HG03432 (cell line): ENCODE results near the gene NSUN7.

Source experiments
- ATAC-seq: cut with Tn5 transposase; IDR thresholded peaks from one replicate; pipeline ENCODE4 v1.9.1; 2021; ENCODE audit warnings: mild to moderate bottlenecking, moderate library complexity; ENCODE audit not compliant: unreplicated experiment

Gene NSUN7

DNA sequence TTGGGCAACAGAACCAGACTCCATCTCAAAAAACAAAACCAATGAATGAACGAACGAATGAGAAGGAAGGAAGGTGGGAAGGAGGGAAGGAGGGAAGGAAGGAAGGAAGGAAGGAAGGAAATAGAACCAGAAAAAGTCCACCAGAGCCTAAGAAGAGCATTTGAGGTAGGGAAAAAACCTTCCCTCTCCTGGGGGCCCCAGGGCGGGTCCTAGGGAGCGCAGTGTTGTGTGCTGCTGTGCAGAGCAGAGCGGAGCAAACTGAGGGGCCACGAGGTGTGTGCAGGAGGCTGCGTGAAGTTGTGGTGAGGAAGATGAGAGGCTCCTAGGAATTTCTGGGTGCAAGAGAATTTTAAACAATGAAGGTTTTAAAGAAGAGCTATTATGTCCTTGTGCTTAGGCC, 16.0 kb upstream of the NSUN7 start:
- no peak for ATAC-seq

DNA sequence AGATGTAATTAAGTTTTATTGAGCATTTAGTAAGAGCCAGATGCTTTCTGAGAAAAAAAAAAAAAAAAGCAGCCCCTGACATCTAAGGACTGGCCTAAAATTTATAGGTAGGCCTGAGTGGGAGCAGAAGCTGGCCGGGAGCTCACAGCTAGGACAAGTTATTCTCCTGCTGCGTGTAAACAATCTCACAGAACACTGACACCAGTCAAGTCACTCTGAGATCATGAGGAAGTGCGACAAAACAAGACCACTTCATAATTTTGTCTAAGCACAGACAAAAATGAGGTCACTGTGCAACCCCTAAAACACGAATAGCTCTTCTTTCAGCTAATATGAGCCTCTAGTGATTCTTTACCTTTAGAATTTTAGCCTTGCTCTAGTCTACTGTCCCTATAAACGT, 15.3 kb upstream of the NSUN7 start:
- ATAC-seq = no peak

DNA sequence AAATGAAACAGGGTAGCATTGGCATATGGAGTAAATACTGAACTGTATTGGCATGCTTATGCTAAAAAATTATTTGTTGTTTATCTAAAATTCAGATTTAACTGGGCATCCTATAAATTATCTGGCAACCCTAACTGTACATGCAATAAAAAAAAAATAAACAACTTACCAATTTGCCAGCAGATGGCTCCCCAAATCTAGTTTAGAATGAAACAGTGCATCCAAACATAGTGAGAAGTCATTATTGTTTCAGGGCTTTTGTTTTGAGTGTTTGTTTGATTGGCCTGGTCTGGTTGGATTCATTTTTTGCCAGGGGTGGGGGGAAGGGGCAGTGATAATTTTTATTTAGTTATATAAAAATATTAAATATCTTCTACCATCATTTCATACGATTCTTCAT, 12.8 kb upstream of the NSUN7 start:
- peak; percentile 64 for ATAC-seq

DNA sequence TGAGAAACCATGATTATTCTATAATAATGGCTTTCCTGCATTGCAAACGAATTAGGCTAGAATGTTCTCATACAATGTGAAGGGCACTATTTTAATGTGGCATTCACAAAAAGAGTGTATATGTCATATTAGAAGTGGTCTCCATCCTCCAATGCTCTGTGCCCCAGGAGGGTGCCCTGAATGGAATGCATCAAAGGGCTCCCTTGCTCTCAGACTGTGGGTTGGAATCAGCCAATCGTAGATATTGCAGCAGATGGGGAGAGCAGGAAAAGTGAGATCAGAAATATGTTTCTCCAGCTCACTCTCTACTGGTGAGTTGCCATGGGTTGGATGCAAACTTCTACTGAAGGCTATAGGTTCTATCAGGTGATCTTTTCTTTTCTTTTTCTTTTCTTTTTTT, 11.9 kb upstream of the NSUN7 start:
- no peak for ATAC-seq

DNA sequence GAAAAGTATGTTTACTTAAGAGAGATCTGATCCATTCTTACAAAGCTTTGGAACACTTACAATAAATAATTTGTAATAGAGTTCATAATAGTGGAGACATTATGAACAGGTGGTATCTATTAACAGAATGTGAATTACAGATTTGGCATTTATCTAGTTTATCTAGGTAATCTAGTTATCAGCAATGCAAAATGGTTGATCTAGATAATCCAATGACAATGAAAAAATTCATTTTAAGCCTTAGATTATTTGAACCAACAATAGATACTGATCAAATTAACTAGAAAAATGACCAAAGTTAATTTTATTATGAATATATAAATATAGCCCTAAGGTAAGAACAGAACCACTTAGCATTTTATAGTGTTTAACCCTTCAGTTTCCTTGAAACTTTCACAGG, 10.4 kb upstream of the NSUN7 start:
- ATAC-seq = no peak

DNA sequence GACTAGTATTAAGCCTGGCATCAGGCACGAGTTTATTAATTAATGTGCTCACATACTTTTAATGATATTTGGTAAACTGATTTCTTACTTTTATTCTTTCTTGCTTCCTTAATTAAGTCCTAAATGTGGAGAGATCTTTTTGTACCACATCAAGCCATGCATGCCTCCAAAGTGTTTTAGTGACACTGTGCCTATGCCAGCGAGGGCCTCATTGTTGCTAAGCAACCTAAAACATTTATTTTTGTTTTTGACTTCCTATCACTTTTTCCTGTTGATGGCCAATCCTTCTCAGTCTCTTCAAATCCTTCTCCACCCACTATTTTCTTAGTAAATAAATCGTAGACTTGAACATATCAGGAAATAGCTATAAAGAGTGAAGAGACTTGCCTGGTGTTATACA, 5.5 kb upstream of the NSUN7 start:
- no peak for ATAC-seq

DNA sequence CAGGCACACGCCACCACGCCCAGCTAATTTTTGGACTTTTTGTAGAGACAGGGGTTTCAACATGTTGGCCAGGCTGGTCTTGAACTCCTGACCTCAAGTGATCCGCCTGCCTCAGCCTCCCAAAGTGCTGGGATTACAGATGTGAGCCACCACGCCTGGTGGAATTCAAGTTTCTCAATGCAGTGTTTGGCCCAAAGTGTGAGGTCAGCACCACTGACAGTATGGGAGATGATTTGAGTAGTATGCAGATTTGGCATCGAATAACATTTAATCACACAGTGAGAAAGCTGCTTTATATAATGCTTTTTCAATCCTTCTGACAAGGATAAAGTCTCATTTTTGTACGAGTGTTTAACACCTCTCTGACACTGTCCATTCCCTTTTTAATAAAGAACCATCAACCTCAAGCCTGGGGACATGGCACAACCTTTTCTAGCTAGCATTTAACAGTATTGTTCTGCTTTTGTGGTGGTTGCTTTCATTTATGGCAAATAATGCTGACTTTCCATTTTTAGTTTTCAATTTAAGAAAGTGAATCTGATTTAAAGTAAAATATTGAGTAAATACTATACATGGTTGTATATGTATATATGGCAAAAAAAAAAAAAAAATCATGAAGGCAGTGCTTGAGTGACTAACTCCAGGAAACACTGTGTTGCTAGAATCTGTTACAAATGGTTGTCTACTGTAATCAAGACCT, 4.3 kb upstream of the NSUN7 start:
- ATAC-seq = no peak

DNA sequence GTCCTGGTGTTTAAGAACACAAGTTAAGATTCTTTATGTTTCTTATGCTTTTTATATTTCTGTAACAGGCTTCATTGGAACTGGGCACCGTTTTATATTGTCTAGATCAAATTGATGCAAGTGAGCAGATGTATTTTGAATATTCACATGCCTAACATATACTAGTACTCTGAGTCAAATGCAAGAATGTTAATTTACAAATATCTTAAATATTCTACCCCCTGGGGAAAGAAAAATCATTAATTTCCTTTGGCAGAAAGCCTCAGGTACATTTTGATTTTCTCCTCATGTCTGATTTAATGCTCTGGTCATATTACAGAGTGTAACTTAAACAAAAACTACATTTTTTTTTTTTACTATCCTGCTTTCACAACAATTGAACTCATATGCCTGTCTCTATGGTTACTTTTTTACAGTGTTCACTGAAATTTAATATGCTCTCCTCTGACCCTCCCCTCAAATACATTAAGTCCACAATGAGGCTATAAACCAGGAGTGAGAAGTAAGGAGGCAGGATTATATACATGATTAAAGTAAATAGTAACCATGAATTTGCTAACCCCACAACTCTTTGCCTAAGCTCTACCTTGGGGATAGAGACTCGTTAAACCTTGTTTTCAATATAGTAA, 2.4 kb upstream of the NSUN7 start:
- ATAC-seq = no peak

DNA sequence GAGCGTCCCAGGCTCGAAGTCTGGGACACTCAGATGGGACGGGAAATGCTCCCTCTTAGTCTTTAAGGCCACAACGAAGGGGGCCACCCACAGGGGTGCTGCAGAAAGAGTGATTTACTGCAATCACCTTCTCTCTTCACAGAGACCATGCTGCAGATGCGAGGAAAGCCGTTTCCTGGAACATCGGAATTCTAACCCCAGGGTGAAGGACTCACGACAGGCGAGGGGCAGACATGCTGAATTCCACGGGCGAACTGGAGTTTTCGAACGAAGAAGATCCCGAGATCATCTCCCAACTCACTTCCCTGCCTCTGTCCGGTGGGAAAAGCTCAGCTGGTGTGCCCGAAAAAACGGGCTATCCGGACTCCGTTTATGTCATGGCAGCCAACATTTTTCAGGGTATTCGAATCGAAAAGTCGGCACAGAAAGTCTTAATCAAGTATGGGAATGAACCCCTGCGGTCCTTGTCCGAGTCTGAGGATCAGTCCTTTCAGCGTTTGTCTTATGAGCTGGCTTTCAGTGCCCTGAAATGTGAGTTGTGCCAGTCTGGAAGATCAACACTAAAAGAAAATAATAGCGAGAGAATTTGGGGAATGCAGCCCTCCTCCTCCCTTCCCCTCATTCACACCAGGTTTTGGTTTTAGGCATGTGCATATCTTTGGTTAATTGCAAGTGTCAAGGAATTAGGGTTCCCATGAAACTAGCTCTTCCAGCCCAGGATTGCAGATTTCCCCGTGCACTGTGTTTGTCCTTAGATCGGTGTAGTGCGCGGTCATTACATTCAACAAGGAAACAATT, 905 bp downstream of the NSUN7 start:
- no peak for ATAC-seq

DNA sequence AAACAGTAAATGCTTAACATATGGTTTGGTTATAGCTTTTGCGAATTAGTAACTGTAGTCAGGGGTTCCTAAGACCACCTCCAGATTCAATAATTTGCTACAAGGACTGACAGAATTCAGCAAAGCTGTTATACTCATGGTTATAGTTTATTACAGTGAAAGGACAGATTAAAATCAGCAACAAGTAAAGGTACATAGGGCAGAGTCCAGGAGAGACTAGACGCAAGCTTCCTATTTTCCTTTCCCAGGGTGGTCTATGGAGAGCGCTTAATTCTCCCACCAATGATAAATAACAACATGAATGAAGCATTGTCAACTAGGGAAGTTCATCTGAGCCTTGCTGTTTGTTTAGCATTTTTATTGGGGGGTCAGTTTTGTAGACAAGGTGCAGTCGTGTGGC, 5.9 kb downstream of the NSUN7 start:
- ATAC-seq = no peak

DNA sequence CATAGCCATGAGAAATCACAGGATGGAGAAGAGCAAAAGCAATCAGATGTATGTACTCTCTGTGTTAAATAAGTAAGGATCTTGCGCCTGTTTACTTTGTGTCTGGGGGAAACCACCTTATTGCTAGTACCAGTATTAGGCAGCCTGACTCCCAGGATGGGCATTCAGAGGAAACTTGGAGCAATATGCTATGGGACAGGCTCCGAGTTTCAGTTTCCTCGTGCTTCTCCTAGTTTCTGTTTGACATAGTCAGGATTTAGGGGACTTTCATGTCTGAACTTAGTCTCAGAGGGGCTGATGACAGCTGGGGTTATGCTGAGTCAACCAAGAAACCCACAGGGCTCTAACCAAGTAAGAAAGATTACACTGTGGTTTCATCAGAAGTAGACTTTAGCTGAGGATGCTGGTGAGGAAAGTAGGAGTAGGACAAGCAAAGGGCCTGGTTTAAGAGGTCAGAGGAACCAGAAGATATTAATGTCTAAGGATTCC, 13.5 kb downstream of the NSUN7 start:
- peak; percentile 100 for ATAC-seq

DNA sequence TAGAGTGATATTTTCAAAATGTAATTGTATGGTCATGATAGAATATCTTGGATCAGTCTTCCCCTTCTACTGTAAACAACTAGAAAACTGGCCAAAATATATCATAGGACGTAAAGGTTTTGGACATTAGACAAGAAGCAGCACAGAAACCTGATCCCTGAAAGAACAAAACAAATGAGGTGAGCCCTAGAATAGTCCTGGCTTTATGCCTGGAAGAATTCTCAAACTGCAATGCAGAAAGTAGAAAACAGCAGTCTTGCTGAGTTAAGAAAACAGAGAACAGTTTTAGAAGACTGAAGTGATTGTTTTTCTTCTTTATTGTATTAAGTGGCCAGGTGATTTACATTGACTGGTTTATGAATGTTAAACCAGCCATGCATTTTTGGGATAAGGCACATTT, 19.5 kb downstream of the NSUN7 start:
- ATAC-seq = no peak

DNA sequence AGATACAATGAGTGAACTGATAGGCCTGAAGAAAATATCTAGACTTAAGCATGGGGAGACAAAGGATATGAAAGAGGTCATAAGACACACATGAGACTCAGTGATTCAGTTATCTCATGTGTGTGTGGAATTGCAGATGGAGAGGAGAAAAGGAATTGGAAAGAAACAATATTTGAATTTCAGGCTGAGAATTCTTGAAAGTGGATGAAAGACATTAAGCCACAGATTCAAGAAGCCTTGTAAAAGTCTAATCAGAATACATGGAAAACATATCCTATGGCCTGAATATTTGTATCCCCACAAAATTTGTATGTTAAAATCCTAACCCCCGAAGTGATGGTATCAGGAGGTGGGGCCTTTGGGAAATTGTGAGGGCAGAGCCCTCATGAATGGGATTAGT, 28.3 kb downstream of the NSUN7 start:
- no peak for ATAC-seq

DNA sequence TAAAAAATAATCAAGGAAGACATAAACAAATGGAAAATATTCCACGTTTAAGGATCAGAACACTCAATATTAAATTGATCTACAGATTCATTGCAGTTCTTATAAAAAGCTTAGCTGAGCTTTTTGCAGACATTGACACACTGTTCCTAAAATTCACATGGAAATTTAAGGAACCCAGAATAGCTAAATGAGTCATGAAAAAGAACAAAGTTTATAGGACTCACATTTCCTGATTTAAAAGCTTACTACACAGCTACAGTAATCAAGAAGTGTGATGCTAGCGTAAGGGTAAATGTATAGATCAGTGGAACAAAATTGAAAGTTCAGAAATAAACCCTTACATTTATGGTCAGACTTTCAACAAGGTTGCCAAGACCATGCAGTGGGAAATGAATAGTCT, 33.1 kb downstream of the NSUN7 start:
- no peak for ATAC-seq

DNA sequence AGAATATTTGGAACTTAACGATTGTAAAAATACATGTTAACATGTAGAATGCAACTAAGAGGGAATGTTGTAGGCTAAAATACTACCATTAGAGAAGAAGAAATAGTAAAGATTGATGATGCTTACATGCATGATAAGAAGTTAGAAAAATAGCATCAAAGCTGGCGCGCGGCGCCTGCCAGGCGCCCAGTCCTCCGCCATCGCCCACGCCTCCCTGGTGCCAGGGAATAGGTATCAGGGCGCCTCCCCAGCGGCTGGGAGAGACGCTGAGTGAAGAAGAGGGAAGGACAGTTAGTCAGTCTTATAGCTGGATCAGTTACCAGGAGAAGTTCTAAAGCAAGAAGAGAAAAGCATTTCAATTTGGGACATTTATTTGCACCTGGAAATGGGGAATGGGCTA, 36.0 kb downstream of the NSUN7 start:
- ATAC-seq = no peak

DNA sequence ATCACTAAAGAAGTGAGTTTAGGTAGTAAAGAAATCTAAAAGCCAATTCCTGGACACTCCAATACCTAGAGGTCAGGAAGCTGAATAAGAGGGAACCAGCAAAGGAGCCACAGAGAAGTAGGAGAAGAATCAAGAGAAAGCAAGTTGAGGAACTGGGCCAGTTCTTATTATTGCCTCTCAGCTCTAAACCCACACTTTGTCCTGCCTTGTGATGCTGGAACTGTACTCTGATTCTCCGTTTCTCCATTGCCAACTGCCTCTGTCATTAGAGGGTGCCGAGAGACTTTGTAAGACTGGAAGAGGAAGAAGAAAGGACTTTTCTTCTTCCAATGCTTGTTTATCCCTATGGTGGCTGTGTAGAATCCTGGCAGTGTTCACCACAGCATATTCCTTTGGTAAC, 38.6 kb downstream of the NSUN7 start:
- ATAC-seq = no peak

DNA sequence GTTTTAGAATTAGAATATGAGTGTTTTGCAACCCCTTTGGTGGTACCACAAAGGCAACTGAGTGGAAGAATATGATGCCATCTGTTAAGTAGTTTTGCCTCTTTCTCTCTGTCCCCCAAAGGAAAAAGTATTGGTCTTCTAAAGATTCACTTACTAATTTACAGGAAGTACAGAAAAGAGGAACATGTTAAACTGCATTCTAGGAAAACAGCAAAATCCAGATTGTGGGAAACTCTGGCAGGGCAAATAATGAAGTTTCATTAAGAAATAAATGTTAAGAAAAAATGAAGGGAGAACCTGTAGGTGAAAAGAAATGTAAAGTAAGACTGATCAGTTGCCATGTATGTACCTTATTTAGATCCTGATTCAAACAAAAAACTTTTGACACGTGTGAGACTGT, 39.3 kb downstream of the NSUN7 start:
- no peak for ATAC-seq

DNA sequence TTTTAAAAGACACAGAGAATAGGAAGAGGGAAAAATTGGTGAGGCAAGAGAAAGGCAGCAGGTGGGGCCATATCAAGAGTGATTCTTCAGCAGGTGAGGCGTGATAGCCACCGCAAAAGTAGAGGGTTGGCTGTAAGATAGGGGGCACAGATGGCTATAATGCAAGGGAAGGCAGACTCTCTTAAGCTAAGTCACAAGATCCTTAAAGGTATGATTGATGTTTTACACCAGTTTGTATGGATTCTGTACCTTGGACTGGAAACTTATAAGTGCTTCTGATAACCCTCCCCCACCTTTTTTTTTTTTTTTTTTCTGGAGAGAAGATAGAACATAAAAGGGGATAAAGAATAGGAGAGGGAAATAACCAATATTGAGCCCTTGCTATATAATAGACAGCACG, 40.0 kb downstream of the NSUN7 start:
- no peak for ATAC-seq

DNA sequence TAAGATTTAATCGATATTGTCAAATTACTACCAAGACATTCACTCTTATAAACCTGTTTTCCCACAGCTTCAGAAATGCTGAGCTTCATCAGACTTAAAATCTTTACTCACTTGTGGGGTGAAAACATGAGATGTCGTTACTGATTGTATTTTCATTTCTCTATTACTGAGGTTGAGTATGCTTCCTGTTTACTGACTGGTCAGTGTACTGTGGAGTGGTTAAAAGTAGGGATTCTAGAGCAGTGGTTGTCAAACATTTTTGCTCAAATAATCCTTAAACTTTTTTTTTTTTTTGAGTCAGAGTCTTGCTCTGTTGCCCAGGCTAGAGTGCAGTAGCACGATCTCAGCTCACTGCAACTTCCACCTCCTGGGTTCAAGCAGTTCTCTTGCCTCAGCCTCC, 50.3 kb downstream of the NSUN7 start:
- peak; percentile 76 for ATAC-seq

DNA sequence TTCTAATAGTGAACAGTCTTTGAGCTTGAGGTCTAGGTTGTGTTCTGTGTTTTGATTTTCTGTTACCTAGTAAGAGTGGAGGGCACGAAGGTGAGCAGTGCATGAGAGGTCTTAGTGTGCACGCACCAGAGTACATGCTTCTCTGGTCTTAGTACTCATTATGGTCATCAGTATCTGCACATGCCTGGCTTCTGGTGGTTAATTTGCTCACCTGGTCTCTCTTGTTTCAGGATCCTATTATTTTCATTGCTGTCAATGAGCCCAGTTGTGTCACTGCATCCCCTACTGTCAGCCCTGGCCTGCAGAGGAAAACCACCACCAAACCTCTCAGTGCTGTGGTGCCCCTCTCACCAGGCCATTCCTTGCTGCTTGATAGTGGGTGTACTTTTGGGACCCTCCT, 54.8 kb downstream of the NSUN7 start:
- ATAC-seq = no peak

DNA sequence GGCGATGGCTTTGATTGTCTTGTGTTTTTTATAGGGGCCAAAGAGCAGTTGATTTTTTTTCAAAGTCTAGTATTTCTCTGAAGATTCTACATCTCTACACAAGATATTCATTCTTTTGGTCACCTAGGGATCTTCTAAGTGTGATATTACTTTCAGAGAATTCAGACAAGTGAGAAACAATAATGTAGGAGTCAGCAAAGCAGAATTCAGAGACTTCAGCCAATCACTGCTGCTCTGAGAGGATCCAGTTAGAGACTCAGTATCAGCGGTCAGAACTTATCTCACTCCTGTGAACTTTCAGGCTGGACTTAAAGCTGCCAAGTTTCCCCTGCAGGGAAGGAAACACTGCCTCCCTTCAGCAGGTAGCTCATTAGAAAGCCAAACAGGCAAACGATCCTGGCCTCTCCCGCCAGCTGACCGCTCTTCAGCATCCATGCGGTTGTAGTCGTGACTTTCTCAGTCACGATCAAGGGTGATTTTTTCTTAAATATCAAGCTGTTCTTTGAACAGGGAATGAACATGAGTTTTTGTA, 59.2 kb downstream of the NSUN7 start:
- no peak for ATAC-seq

DNA sequence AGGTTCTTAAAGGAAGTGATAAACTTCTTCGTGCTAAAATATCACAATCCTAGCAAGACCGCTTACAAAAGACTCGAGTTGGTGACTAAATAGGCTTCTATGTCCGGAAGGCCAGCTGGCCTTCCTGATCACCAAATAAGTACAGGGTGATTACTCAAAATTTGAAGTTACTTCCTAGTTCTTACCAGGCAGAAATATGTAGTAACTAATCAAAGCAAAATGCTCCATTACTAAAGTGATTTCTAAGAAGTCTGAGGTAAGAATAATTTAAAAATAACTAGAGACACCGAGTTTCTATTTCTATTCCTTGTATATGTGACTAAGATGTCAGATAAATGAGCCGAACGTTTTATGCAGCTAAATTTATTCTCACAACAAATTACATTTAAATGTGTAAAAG, 62.2 kb downstream of the NSUN7 start:
- ATAC-seq = no peak
